T1000 (cell line): ENCODE measurements around the gene UNC5A.
"Not testable (repeated sequence)": the region's sequence is repeated elsewhere in the genome, so short reads cannot be mapped to it uniquely, and the experiment has no call there.

ENCODE experiments used
- DNase-seq: peaks from one replicate; lab custom pipeline; 2025; ENCODE audit warnings: mixed read lengths; lab: John Stamatoyannopoulos, UW

Gene UNC5A

GRCh38 chr5:176864755-176865154 is 54.4 kb downstream of the UNC5A start:
- no peak for DNase-seq

DNA sequence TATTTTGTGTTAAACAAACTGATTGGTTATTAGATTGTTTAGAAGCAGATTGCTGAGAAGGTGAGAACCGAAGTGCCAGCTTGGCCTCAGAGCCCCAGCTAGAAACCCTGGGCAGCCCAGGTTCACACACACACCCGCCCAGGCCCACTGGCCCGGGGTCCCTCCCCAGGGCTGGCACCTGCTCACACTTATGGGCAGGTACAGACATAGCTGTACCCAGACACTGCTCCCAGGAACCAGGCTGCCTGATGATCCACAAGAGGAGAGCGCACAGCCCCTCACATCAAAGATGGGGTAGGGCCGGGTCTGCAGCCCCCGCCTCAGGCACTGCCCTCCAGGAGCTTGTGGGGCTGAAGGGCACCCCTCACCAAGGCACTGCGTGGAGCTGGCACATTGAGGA is 55.6 kb downstream of the UNC5A start:
- no peak for DNase-seq

DNA sequence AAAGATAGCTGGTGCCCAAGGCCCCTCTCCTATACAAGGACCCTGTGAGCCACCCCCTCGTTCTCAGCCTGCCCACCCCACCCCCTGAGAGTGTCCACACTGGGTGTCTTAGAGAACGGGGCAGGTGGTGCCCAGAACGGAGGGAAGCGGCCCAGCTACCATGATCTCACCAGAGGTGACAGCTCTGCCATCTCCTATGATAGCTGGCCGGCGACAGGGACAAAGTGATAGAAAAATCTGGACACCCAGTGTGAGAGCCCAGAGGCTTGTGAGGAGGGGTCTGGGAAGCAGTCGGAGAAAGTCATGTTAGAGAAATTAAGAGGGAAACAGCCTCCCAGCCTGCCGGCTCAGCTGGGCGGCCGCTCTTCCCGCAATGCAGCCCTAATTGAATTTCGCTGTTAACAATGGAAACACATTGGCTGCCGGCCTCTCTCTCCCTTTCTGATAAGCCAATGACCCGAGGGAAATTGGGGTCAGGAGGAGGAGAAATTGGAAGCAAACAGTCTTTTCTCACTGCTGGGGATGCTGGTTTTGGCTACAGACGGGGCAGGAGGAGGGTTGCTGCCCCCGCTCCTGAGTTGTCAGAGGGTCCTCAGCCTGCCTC is 56.5 kb downstream of the UNC5A start:
- DNase-seq: no peak

DNA sequence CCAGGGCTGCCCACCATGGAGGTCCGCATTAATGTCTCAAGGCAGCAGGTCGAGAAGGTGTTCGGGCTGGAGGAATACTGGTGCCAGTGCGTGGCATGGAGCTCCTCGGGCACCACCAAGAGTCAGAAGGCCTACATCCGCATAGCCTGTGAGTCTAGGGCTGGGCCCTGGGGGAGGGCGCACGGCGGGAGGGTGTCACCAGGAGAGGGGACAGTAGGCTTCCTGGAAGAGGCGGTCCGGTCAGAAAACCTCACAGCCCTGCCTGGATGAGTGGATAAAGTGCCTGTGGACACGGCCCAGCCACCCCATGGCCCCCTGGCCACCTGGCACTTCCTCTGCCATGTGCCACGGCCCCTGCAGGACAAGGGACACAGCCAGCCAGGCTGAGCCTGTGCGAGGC is 57.8 kb downstream of the UNC5A start:
- DNase-seq: no peak

DNA sequence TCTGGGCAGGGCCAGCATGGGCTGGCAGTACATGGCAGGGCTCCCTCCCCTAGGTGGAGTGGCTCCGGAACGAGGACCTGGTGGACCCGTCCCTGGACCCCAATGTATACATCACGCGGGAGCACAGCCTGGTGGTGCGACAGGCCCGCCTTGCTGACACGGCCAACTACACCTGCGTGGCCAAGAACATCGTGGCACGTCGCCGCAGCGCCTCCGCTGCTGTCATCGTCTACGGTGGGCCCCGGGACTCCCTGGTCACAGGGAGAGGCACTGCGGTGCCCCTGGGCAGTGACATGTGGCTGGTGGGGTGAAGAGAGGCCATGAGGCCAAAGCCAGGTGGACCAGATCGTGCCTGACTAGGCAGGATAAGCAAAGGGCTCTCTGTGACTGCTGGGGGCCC is 58.4 kb downstream of the UNC5A start:
- no peak for DNase-seq

GRCh38 chr5:176869501-176870109 is 59.2 kb downstream of the UNC5A start:
- no peak for DNase-seq

DNA sequence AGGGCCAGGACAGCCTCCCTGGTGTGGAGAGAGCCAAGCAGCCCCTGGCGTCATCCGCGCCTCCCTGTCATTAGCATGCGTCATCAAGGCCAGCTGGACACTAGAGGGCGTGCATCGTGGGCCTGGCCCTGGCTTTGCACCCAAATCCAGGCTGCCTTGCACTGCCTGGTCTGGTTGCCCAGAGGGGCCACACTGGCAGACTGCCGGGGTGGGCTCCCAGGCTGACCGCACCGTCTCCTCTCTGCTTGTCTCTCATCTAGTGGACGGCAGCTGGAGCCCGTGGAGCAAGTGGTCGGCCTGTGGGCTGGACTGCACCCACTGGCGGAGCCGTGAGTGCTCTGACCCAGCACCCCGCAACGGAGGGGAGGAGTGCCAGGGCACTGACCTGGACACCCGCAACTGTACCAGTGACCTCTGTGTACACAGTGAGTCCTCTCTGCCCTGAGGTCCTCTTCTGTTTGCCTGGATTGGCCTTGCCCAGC is 59.8 kb downstream of the UNC5A start:
- no peak for DNase-seq

- not testable (repeated sequence) for DNase-seq
These were observed 60.3 kb downstream of the UNC5A start for GRCh38 chr5:176870644-176871043.

DNA sequence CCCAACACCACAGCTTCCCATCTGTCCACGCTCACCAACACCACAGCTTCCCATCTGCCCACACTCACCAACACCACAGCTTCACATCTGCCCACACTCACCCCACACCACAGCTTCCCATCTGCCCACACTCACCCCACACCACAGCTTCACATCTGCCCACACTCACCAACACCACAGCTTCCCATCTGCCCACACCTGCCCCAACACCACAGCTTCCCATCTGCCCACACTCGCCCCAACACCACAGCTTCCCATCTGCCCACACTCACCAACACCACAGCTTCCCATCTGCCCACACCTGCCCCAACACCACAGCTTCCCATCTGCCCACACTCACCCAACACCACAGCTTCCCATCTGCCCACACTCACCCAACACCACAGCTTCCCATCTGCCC is 62.2 kb downstream of the UNC5A start:
- not testable (repeated sequence) for DNase-seq

- DNase-seq: not testable (repeated sequence)
These were observed 62.7 kb downstream of the UNC5A start for GRCh38 chr5:176873011-176873410.

DNA sequence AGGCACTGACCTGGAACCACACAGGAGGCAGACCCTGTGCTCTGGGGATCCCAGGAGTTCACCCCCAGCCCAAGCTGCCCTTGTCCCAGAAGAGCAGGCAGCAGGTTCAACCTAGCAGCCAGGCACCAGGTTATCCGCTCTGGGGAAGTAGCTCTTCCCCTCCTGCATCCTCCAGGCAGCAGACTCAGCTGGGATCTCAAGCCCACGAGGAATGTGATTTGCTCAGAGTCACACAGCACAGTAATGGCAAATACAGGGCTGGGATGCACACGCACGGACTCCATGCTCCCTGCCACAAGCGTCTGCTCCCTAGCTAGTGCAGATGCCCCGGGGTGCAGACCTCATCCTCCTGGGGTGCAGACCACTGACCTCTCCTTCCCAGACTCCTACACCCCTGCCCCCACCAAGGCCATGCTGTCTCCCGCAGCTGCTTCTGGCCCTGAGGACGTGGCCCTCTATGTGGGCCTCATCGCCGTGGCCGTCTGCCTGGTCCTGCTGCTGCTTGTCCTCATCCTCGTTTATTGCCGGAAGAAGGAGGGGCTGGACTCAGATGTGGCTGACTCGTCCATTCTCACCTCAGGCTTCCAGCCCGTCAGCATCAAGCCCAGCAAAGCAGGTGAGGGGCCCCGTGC is 63.3 kb downstream of the UNC5A start:
- DNase-seq: no peak

DNA sequence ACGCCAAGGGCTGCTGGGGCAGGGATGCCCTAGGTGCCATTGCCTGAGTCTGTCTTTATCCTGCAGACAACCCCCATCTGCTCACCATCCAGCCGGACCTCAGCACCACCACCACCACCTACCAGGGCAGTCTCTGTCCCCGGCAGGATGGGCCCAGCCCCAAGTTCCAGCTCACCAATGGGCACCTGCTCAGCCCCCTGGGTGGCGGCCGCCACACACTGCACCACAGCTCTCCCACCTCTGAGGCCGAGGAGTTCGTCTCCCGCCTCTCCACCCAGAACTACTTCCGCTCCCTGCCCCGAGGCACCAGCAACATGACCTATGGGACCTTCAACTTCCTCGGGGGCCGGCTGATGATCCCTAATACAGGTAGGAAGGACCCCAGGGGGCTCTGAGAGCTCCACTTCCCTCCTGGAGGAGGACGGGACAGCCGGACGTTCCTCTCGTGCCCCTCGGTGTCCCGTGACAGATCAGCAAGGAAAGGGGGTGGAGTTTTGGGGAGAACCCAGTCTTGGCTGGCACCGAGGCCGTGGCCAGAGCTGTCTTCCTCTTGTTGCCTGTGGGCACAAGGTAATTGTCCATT is 63.9 kb downstream of the UNC5A start:
- DNase-seq: no peak

- no peak for DNase-seq
These were observed 64.7 kb downstream of the UNC5A start for GRCh38 chr5:176875014-176875550.

- DNase-seq: no peak
These were observed 65.6 kb downstream of the UNC5A start for GRCh38 chr5:176875783-176876505.

DNA sequence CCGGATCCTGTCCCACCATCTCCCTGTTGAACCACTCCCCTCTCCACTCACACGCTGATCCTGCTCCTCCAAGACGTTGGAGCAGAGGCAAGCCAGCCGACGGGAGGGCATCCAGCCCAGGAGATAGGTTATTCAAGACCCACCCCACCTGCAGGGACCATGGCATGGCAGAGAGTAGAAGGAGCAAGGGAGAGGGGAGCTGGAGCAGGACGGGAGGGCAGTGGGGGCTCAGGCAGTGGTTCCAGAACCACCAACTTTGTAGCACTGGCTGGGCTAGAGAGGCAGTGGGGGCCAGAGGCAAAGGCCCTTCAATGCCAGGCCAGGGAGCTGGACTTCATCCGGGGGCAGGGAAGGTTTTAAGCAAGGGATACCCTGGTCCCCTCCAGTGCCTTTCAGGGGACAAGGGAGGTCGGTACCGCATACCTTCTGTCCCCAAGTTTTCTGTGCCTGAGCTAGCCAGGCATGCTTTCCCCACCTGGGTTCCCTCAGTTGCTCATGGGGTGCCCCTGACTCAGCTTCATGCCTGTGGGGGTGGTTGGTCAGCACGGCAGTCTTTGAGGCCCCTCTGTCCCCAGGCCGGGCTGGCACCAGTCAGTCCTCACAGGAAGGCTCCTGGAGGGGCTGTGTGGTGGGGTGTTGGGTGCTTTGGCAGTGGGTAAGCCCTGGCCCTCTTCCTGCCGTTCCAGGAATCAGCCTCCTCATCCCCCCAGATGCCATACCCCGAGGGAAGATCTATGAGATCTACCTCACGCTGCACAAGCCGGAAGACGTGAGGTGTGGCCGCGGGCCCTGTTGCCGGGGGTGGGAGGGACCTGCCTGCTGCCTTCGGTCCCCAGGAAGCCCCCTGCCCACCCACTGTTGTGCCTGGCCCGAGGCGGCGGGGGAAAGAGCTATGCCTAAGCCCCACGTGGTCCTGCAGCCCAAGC is 66.4 kb downstream of the UNC5A start:
- DNase-seq: no peak

DNA sequence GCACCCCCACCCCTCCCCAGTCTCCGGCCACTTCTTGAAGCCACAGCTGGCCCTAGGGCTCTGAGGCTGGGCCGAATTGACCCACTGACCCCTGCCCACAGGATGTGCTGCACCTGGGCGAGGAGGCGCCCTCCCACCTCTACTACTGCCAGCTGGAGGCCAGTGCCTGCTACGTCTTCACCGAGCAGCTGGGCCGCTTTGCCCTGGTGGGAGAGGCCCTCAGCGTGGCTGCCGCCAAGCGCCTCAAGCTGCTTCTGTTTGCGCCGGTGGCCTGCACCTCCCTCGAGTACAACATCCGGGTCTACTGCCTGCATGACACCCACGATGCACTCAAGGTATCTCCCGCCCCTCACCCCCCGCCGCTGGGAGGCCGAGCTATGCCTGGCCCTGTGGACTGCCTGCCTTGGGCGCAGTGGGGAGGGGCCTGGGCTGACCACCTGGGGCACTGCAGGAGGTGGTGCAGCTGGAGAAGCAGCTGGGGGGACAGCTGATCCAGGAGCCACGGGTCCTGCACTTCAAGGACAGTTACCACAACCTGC is 67.5 kb downstream of the UNC5A start:
- DNase-seq: no peak

DNA sequence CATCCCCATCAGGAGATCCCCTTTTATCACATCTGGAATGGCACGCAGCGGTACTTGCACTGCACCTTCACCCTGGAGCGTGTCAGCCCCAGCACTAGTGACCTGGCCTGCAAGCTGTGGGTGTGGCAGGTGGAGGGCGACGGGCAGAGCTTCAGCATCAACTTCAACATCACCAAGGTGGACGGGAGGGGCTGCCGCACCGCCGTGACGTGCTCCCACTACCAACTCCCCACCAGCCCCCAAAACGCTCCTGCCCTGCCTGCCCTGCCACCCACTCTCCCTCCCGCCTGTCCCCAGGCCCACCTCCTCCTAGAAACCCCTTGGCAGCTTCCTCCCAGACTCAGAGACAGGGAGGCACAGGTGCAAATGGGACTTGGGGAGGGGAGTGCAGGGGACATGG is 68.1 kb downstream of the UNC5A start:
- no peak for DNase-seq

- DNase-seq: no peak
These were observed 68.7 kb downstream of the UNC5A start for GRCh38 chr5:176878906-176879662.

GRCh38 chr5:176879663-176880361 is 69.5 kb downstream of the UNC5A start:
- no peak for DNase-seq
